HepG2 (cell line): Measurements from ENCODE around the gene P2RX7. TPM values are rescaled to one million over a fixed set of nuclear protein-coding genes. Genes with fewer than 3 reads are reported as not detected.

ENCODE experiments used
- FOXO1 ChIP-seq: sonication (generic); formaldehyde crosslinking; IDR thresholded peaks from 2 replicates; pipeline ENCODE4 v1.4.0; 2020; ENCODE audit warnings: missing genetic modification reagents
- JDP2 ChIP-seq: sonication (generic); formaldehyde crosslinking; IDR thresholded peaks from 2 replicates; pipeline ENCODE4 v1.8.1; 2022; ENCODE audit warnings: missing genetic modification reagents, borderline replicate concordance
- MAFK ChIP-seq, 2 experiments: IDR thresholded peaks in 1 of 2; conservative IDR thresholded peaks in 1 of 2; 2 replicates each; pipeline ENCODE4 v1.6.1; 2011; ENCODE audit warnings: improper control_type of control experiment in 2 of 2, low read length in 2 of 2
- NR2F2 ChIP-seq: IDR thresholded peaks from 2 replicates; pipeline ENCODE4 v1.6.1; 2012; ENCODE audit warnings: low read depth, inconsistent platforms, borderline replicate concordance
- NR2F6 ChIP-seq, 2 experiments: IDR thresholded peaks; 2 replicates each; pipeline ENCODE4 v1.6.1; 2016; ENCODE audit warnings: antibody characterized with exemption in 1 of 2, mild to moderate bottlenecking in 1 of 2
- PHF21A ChIP-seq: sonication (generic); formaldehyde crosslinking; IDR thresholded peaks from 2 replicates; pipeline ENCODE4 v1.5.0; 2020; ENCODE audit warnings: mild to moderate bottlenecking, missing genetic modification reagents
- PITX1 ChIP-seq: sonication (generic); formaldehyde crosslinking; IDR thresholded peaks from 2 replicates; pipeline ENCODE4 v1.5.1; 2020; ENCODE audit warnings: mild to moderate bottlenecking, missing genetic modification reagents
- PPARG ChIP-seq: conservative IDR thresholded peaks from 2 replicates; pipeline ENCODE4 v1.6.1; 2016; ENCODE audit warnings: missing biosample characterization, missing genetic modification reagents
- SIX1 ChIP-seq: sonication (generic); formaldehyde crosslinking; IDR thresholded peaks from 2 replicates; pipeline ENCODE4 v1.4.0; 2020; ENCODE audit warnings: missing genetic modification reagents, borderline replicate concordance
- TBX2 ChIP-seq: sonication (generic); formaldehyde crosslinking; IDR thresholded peaks from 2 replicates; pipeline ENCODE4 v1.5.0; 2020; ENCODE audit warnings: missing genetic modification reagents, mild to moderate bottlenecking, borderline replicate concordance
- TCF7 ChIP-seq: sonication (generic); IDR thresholded peaks from 2 replicates; pipeline ENCODE4 v1.6.1; 2016; ENCODE audit warnings: antibody characterized with exemption, low read depth
- THRA ChIP-seq: sonication (generic); formaldehyde crosslinking; IDR thresholded peaks from 2 replicates; pipeline ENCODE4 v1.4.0; 2020; ENCODE audit warnings: missing genetic modification reagents, borderline replicate concordance
- XBP1 ChIP-seq: sonication (generic); formaldehyde crosslinking; IDR thresholded peaks from 2 replicates; pipeline ENCODE4 v1.5.0; 2020; ENCODE audit warnings: missing genetic modification reagents
- ZBTB33 ChIP-seq: sonication (generic); formaldehyde crosslinking; IDR thresholded peaks from 2 replicates; pipeline ENCODE4 v1.4.0; 2020; ENCODE audit warnings: missing genetic modification reagents
- ZFYVE20 ChIP-seq: sonication (generic); formaldehyde crosslinking; IDR thresholded peaks from 2 replicates; pipeline ENCODE4 v1.8.0; 2023; ENCODE audit warnings: low read depth, mild to moderate bottlenecking, moderate library complexity, missing genetic modification reagents, borderline replicate concordance
- ZNF20 ChIP-seq: sonication (generic); formaldehyde crosslinking; IDR thresholded peaks from 2 replicates; pipeline ENCODE4 v1.4.0; 2020; ENCODE audit warnings: mild to moderate bottlenecking, moderate library complexity, missing genetic modification reagents
- ZNF331 ChIP-seq: sonication (generic); formaldehyde crosslinking; IDR thresholded peaks from 2 replicates; pipeline ENCODE4 v1.4.0; 2020; ENCODE audit warnings: missing genetic modification reagents
- ZSCAN29 ChIP-seq: sonication (generic); formaldehyde crosslinking; conservative IDR thresholded peaks from 2 replicates; pipeline ENCODE4 v1.4.0; 2020; ENCODE audit warnings: mild to moderate bottlenecking, missing genetic modification reagents
- ZXDC ChIP-seq: sonication (generic); formaldehyde crosslinking; IDR thresholded peaks from 2 replicates; pipeline ENCODE4 v1.5.0; 2020; ENCODE audit warnings: mild to moderate bottlenecking, missing genetic modification reagents
- polyA plus RNA-seq, 8 experiments: library from polyadenylated mRNA; depleted of rRNA in 3 of 8; stranded (reverse) in 7 of 8; unstranded in 1 of 8; fragments of >200 nt; fragmentation: Illumina TruSeq in 4 of 8; extraction: Trizol in 4 of 8; gene quantifications; 2 replicates each; pipeline versions ENCODE4 v1.2.1 to v1.2.3, GENCODE V29; 2011 to 2016; ENCODE audit warnings: low read depth in 4 of 8, missing spikeins in 1 of 8, mixed read lengths in 1 of 8; ENCODE audit not compliant: insufficient read depth in 1 of 8
- total RNA-seq, 5 experiments: library from RNA; depleted of rRNA; stranded (reverse); fragments of >200 nt; fragmentation: Illumina TruSeq; extraction: Trizol; gene quantifications; 2 replicates each; pipeline ENCODE4 v1.2.3, GENCODE V29; 2016; ENCODE audit warnings: low read depth in 1 of 5

P2RX7 gene
- total and polyA plus RNA-seq, 2 of the 13 experiments (the other 11 are each of a cell fraction or from before 2014, with no cell fraction given): 0.13 to 0.73 TPM

GRCh38 chr12:121227294-121227693 lies 94.6 kb downstream of the P2RX7 start (continued):
- TF ChIP-seq ZFYVE20 (CRISPR knock-in tag) (no peak), PHF21A (peak; percentile 42; the same call in 1 of the 2 replicates), THRA (CRISPR knock-in tag) (0 out of 2 replicates have a peak, but pooled peaks have one; percentile 18), TBX2 (peak; percentile 27; the same call in 1 of the 2 replicates), XBP1 (CRISPR knock-in tag) (peak; percentile 96; the same call in 1 of the 2 replicates), FOXO1 (CRISPR knock-in tag) (peak; percentile 23; the same call in 1 of the 2 replicates), ZXDC (CRISPR knock-in tag) (no peak), ZBTB33 (CRISPR knock-in tag) (peak; percentile 52; the same call in 1 of the 2 replicates), PPARG (CRISPR knock-in tag) (0 out of 2 replicates have a peak, but pooled peaks have one; percentile 17), ZNF20 (CRISPR knock-in tag) (no peak), TCF7 (peak; percentile 14; the same call in 1 of the 2 replicates), NR2F6 (IDR thresholded peaks at IDR 0.05) (peak; percentile 50; the same call in 1 of the 2 replicates), NR2F6 (CRISPR knock-in tag; IDR thresholded peaks at IDR 0.05) (peak; percentile 43; the same call in 1 of the 2 replicates), JDP2 (CRISPR knock-in tag) (no peak), SIX1 (CRISPR knock-in tag) (0 out of 2 replicates have a peak, but pooled peaks have one; percentile 10), PITX1 (peak; percentile 51; the same call in 1 of the 2 replicates), ZNF331 (CRISPR knock-in tag) (peak; percentile 41; the same call in 1 of the 2 replicates), NR2F2 (peak; percentile 44; the same call in 1 of the 2 replicates), MAFK (conservative IDR thresholded peaks at IDR 0.05 in 1 of 2, IDR thresholded peaks at IDR 0.05 in 1 of 2; ENCODE audit: low read length in 2 of 2) (peak; percentile 88 to 93), ZSCAN29 (CRISPR knock-in tag) (0 out of 2 replicates have a peak, but pooled peaks have one; percentile 55)
